ENCODE results near the gene CNOT4. TPM values are rescaled to one million over a fixed set of nuclear protein-coding genes. Genes with fewer than 3 reads are reported as not detected.

CNOT4 gene
- total and polyA plus RNA-seq, 12 donors, result 8.7 to 28.1 (median 16.8) TPM

GRCh38 chr7:135407884-135408283 is 102.0 kb downstream of the CNOT4 start:
- no peak overlapping the region for H3K4me3 ChIP-seq
- TF ChIP-seq, protein P1, sequence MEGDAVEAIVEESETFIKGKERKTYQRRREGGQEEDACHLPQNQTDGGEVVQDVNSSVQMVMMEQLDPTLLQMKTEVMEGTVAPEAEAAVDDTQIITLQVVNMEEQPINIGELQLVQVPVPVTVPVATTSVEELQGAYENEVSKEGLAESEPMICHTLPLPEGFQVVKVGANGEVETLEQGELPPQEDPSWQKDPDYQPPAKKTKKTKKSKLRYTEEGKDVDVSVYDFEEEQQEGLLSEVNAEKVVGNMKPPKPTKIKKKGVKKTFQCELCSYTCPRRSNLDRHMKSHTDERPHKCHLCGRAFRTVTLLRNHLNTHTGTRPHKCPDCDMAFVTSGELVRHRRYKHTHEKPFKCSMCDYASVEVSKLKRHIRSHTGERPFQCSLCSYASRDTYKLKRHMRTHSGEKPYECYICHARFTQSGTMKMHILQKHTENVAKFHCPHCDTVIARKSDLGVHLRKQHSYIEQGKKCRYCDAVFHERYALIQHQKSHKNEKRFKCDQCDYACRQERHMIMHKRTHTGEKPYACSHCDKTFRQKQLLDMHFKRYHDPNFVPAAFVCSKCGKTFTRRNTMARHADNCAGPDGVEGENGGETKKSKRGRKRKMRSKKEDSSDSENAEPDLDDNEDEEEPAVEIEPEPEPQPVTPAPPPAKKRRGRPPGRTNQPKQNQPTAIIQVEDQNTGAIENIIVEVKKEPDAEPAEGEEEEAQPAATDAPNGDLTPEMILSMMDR (IDR thresholded peaks at IDR 0.05), result no peak
- TF ChIP-seq POLR2A (IDR thresholded peaks at IDR 0.05), result no peak
- no peaks in the 10 kb centered on the region for H3K36me3 ChIP-seq (replicated peaks in 1 of 2)
- no peak overlapping the region for H3K27ac ChIP-seq
- H3K4me1 ChIP-seq (replicated peaks in 1 of 2), result no peaks in the 10 kb centered on the region
- DNase-seq, result no peak
- no peaks in the 10 kb centered on the region for H3K9me3 ChIP-seq (replicated peaks in 1 of 3)
- no peaks in the 10 kb centered on the region for H3K27me3 ChIP-seq
- intact Hi-C loops (cut with DNase I), result no loop called here

DNA sequence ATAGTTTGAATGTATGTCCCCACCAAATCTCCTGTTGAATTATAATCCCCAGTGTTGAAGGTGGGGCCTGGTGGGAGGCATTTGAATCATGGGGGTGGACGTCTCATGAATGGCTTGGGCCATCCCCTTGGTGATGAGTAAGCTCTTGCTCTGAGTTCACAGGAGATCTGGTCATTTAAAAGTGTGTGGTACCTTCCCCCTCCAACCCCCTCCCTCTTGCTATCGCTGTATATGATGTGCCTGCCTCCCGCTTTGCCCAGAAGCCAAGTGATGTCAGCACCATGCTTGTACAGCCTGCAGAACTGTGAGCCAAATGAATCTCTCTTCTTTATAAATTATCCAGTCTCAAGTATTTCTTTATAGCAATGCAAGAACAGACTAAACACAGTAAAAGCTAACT is 103.0 kb downstream of the CNOT4 start:
- DNase-seq, result no peak
- WGBS, 4 donors, result 96 to 100% (median 98%) methylated on average over 3 of the region's 3 CpGs
- Histone ChIP-seq H3K27ac (no peak overlapping the region), H3K4me1 (replicated peaks in 1 of 2) (no peaks in the 10 kb centered on the region), H3K36me3 (replicated peaks in 1 of 2) (no peaks in the 10 kb centered on the region), H3K9me3 (replicated peaks in 1 of 3) (no peaks in the 10 kb centered on the region), H3K4me3 (no peak overlapping the region), H3K27me3 (no peaks in the 10 kb centered on the region)
- no peak for TF ChIP-seq POLR2A (IDR thresholded peaks at IDR 0.05)
- TF ChIP-seq, protein P1 (IDR thresholded peaks at IDR 0.05), result no peak
- intact Hi-C loops (cut with DNase I), result no loop called here

- WGBS, 4 donors, result 94 to 100% (median 98%) methylated on average over 2 of the region's 2 CpGs
- H3K4me3 ChIP-seq, result no peak overlapping the region
- H3K9me3 ChIP-seq (replicated peaks in 1 of 3), result no peaks in the 10 kb centered on the region
- no peaks in the 10 kb centered on the region for H3K36me3 ChIP-seq (replicated peaks in 1 of 2)
- intact Hi-C loops (cut with DNase I), result no loop called here
- no peaks in the 10 kb centered on the region for H3K4me1 ChIP-seq (replicated peaks in 1 of 2)
- no peak for DNase-seq
- H3K27ac ChIP-seq, result no peak overlapping the region
- H3K27me3 ChIP-seq, result no peaks in the 10 kb centered on the region
- no peak for TF ChIP-seq POLR2A (IDR thresholded peaks at IDR 0.05)
- TF ChIP-seq, protein P1 (IDR thresholded peaks at IDR 0.05), result no peak
Measured at GRCh38 chr7:135405969-135406368, 103.9 kb downstream of the CNOT4 start.

DNA sequence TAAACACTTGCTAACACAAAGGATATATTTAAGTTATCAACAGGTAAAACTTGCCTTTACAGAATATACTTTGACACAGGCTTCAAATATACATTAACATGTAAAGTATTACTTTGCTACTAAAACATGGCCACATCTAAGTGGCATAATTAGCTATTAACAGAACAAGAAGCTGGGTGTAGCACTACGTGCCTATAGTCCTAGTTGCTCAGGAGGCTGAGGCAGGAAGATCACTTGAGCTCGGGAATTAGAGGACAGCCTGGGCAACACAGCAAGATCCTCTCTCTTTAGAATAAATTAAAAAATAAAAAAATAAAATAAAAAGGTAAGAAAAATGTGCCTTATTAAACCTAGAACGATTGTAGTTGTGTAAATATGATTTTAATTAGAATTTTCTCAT is 106.6 kb downstream of the CNOT4 start:
- intact Hi-C loops (cut with DNase I), result no loop called here
- Histone ChIP-seq H3K27me3 (no peaks in the 10 kb centered on the region), H3K27ac (no peak overlapping the region), H3K36me3 (replicated peaks in 1 of 2) (no peaks in the 10 kb centered on the region), H3K4me3 (no peak overlapping the region), H3K9me3 (replicated peaks in 1 of 3) (no peaks in the 10 kb centered on the region), H3K4me1 (replicated peaks in 1 of 2) (no peaks in the 10 kb centered on the region)
- no peak for TF ChIP-seq POLR2A (IDR thresholded peaks at IDR 0.05)
- TF ChIP-seq, protein P1 (IDR thresholded peaks at IDR 0.05), result no peak
- WGBS, 4 donors, result 89 to 93% (median 89%) methylated on average over 3 of the region's 3 CpGs
- no peak for DNase-seq

Data from adrenal gland (tissue), 12 donors.